Stomach (tissue), 4 donors: Measurements from ENCODE around the gene TWF1.

Experiments
- POLR2AphosphoS5 ChIP-seq, 3 donors: sonication (generic); formaldehyde crosslinking; IDR thresholded peaks; one replicate each; pipeline ENCODE4 v1.6.1; 2016; ENCODE audit warnings: antibody characterized with exemption in 3 of 3
- TF ChIP-seq, protein P1 (sequence below), 7 experiments: fragments of 450-650 bp in 4 of 7; fragments of 200-600 bp in 3 of 7; sonication (generic) in 3 of 7; IDR thresholded peaks; one replicate each; pipeline ENCODE4 v1.5.1; 2016 to 2019; ENCODE audit warnings: antibody characterized with exemption in 7 of 7, control low read depth in 2 of 7, mild to moderate bottlenecking in 1 of 7

- TF ChIP-seq, protein P1, sequence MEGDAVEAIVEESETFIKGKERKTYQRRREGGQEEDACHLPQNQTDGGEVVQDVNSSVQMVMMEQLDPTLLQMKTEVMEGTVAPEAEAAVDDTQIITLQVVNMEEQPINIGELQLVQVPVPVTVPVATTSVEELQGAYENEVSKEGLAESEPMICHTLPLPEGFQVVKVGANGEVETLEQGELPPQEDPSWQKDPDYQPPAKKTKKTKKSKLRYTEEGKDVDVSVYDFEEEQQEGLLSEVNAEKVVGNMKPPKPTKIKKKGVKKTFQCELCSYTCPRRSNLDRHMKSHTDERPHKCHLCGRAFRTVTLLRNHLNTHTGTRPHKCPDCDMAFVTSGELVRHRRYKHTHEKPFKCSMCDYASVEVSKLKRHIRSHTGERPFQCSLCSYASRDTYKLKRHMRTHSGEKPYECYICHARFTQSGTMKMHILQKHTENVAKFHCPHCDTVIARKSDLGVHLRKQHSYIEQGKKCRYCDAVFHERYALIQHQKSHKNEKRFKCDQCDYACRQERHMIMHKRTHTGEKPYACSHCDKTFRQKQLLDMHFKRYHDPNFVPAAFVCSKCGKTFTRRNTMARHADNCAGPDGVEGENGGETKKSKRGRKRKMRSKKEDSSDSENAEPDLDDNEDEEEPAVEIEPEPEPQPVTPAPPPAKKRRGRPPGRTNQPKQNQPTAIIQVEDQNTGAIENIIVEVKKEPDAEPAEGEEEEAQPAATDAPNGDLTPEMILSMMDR (IDR thresholded peaks at IDR 0.05) = no peak
- no peak for TF ChIP-seq POLR2AphosphoS5 (IDR thresholded peaks at IDR 0.05)
Measured at GRCh38 chr12:43832463-43833168, 26.5 kb upstream of the TWF1 start.
